Type B pancreatic cell (in vitro differentiated cells): Measurements from ENCODE around the gene CCDC73. TPM values are rescaled to one million over a fixed set of nuclear protein-coding genes. Genes with fewer than 3 reads are reported as not detected.

Source experiments
- DNase-seq: peaks from one replicate; pipeline ENCODE4 v3.0.0; 2021; ENCODE audit warnings: mixed read lengths; ENCODE audit not compliant: unreplicated experiment; ENCODE audit errors: extremely low spot score
- H3K27ac Mint-ChIP-seq: 2 replicates; pipeline ENCODE4 v1.8.0; 2021; ENCODE audit warnings: mild to moderate bottlenecking, mixed read lengths
- H3K27me3 Mint-ChIP-seq: 2 replicates; pipeline ENCODE4 v1.8.0; 2021; ENCODE audit warnings: mixed read lengths
- H3K36me3 Mint-ChIP-seq: 2 replicates; pipeline ENCODE4 v1.8.0; 2021; ENCODE audit warnings: mixed read lengths
- H3K4me1 Mint-ChIP-seq: one replicate; pipeline ENCODE4 v1.8.0; 2021; ENCODE audit warnings: mixed read lengths; ENCODE audit not compliant: unreplicated experiment
- H3K4me3 Mint-ChIP-seq: 2 replicates; pipeline ENCODE4 v1.8.0; 2021; ENCODE audit warnings: mild to moderate bottlenecking, mixed read lengths
- H3K9me3 Mint-ChIP-seq: 2 replicates; pipeline ENCODE4 v1.8.0; 2021; ENCODE audit warnings: mixed read lengths
- CTCF ChIP-seq: fragments of 200-600 bp; sonication (generic); conservative IDR thresholded peaks from 2 replicates; pipeline ENCODE4 v1.5.0; 2021; ENCODE audit warnings: antibody characterized with exemption, mild to moderate bottlenecking
- total RNA-seq: library from RNA; stranded (reverse); gene quantifications from 2 replicates; pipeline ENCODE4 v1.2.1, GENCODE V29; 2021; ENCODE audit warnings: low replicate concordance

Gene CCDC73
- total RNA-seq, 1 donor from 2014 or later = 0.07 TPM

- Mint-ChIP-seq H3K4me1 (peaks cover 8% of the 10 kb centered on the region), H3K27ac (no peak overlapping the region), H3K9me3 (no peaks in the 10 kb centered on the region), H3K36me3 (no peaks in the 10 kb centered on the region), H3K27me3 (peaks cover 3% of the 10 kb centered on the region), H3K4me3 (no peak overlapping the region)
- DNase-seq = no peak
- no peak for TF ChIP-seq CTCF
Observed at GRCh38 chr11:32563600-32563959, 230.9 kb downstream of the CCDC73 start.

GRCh38 chr11:32562839-32563599, 231.4 kb downstream of the CCDC73 start:
- H3K36me3 Mint-ChIP-seq = no peaks in the 10 kb centered on the region

DNA sequence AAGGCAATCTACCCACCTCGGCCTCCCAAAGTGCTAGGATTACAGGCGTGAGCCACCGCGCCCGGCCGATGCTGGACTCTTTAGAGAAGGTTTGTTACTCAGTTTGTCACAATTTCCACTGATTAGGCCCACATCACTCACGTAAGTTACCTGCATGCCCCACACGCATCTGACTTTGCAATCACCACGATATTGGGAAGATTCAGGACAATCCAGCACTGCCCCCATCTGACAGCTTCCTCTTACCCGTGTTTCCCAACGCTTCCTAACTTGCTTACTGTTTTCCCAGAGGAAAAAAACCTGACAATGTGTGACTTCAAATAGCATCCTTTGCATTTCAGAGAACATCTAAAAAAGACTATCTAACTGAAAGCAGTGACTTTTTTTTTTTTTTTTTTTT, 232.6 kb downstream of the CCDC73 start:
- Mint-ChIP-seq H3K9me3 (no peaks in the 10 kb centered on the region), H3K36me3 (no peaks in the 10 kb centered on the region), H3K4me1 (peaks cover 8% of the 10 kb centered on the region), H3K27me3 (no peaks in the 10 kb centered on the region), H3K27ac (no peak overlapping the region), H3K4me3 (no peak overlapping the region)
- DNase-seq = no peak
- TF ChIP-seq CTCF = no peak

More at GRCh38 chr11:32562839-32563599, 231.4 kb downstream of the CCDC73 start:
- Mint-ChIP-seq H3K4me1 (peaks cover 8% of the 10 kb centered on the region), H3K9me3 (no peaks in the 10 kb centered on the region), H3K4me3 (no peak overlapping the region), H3K27ac (no peak overlapping the region), H3K27me3 (peaks cover under 1% of the 10 kb centered on the region)
- no peak for TF ChIP-seq CTCF
- no peak for DNase-seq

DNA sequence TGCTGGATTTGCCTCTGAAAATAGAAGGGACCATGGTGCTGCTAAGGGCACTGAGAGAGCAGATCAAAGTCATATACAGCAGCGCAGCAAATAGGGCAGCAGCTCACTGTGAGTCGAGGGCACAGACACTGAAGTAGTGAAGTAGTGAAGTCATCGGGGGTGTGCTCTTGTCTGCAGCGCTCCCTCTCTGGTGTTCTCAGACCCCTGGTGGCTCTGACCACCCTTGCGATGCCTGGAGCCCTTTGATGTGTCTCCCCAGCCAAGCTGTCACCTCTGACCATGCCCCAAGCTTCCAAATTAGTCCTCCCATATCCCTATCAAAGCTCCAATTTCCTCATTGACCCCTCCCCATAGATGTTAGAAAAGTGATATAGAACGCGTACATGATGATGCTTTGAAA, 238.6 kb downstream of the CCDC73 start:
- Mint-ChIP-seq H3K4me3 (no peak overlapping the region), H3K27ac (no peak overlapping the region), H3K36me3 (no peaks in the 10 kb centered on the region), H3K27me3 (no peaks in the 10 kb centered on the region), H3K4me1 (no peaks in the 10 kb centered on the region), H3K9me3 (no peaks in the 10 kb centered on the region)
- DNase-seq = no peak
- TF ChIP-seq CTCF = no peak

DNA sequence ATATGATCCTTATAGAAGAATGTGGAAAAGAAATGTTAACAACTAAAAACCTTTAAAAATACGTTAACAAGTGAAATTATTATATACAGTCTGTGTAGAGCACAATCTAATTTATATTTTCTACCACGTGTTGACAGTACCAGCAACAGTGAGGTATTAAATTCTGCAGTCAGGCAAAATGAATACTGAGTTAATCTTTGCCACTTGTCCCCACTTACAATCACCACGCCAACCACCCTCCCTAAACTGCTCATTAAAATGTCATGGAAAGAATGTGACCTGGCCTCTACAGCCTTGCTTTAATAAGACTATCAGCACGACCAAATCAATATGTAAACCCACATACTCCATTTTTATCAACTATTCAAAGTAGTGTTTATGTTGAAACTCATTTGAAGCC, 239.4 kb downstream of the CCDC73 start:
- H3K36me3 Mint-ChIP-seq = no peaks in the 10 kb centered on the region
- no peaks in the 10 kb centered on the region for H3K4me1 Mint-ChIP-seq
- no peak for DNase-seq
- no peak for TF ChIP-seq CTCF
- no peaks in the 10 kb centered on the region for H3K27me3 Mint-ChIP-seq
- no peak overlapping the region for H3K4me3 Mint-ChIP-seq
- no peaks in the 10 kb centered on the region for H3K9me3 Mint-ChIP-seq
- no peak overlapping the region for H3K27ac Mint-ChIP-seq

Other genes with a start within 250 kb of the CCDC73 start
- 256 and 269 TPM in 2 replicates for gene EIF3M, start 210.8 kb downstream of the CCDC73 start, total RNA-seq
- gene PRRG4, start 35.3 kb upstream of the CCDC73 start, total RNA-seq = 6.0 and 18.8 TPM in 2 replicates
- 29.4 and 54.4 TPM in 2 replicates for gene QSER1, start 98.1 kb upstream of the CCDC73 start, total RNA-seq
- 3.7 and 6.6 TPM in 2 replicates for gene DEPDC7, start 221.2 kb upstream of the CCDC73 start, total RNA-seq
- gene TCP11L1, start 244.9 kb upstream of the CCDC73 start, total RNA-seq = 15.5 and 17.0 TPM in 2 replicates